ENCODE data around the gene TEX29. TPM values are rescaled to one million over a fixed set of nuclear protein-coding genes. Genes with fewer than 3 reads are reported as not detected.

TEX29 gene
- total RNA-seq, 1 donor from 2014 or later = not detected

DNA sequence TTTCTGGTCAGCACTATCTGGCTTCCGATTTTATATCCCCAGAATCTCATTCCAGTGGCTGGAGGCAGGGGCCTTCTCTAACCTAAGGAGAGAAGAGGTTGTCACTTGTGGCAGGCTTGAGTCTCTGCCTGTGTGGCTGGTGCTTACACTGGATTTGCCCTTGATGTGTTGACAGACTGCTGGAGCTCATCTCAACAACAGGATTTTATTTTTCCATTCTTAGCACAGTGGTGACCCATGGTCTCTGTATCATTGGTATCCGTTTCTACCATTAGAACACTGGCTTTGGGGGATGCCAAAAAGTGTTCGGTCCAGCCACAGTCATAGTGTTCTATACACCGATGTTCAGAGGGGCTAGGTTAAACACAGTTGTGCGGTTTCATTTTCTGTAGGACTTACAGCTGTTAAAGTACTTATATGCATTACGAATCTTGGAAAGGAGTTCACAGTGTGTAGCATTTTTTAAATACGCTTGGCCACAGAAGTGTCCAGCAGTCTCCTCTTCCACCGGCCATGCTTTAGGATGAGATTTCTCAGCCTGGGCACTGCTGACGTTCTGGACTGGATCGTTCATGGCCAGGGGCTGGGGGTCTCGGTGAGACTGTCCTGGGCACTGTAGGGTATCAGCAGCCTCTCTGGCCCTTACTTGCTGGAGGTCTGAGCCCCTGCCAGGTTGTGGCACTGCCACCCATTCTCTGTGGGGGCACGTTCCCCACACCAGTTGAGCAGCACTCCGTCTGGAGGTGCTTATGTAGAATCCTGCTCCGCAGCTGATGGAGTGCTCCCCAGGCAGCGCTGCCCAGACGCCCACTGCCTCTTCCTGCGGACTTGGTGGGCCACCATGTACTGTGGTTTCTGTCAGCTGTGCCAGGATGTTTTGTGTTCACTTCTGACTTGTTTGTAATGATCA, 41.4 kb upstream of the TEX29 start:
- Mint-ChIP-seq H3K9me3 (no peaks in the 10 kb centered on the region), H3K4me1 (no peaks in the 10 kb centered on the region), H3K27ac (peak overlapping the region; percentile 60), H3K27me3 (ENCODE audit: insufficient read depth, low read depth) (no peaks in the 10 kb centered on the region), H3K4me3 (no peak overlapping the region), H3K36me3 (peaks cover 40% of the 10 kb centered on the region)
- Histone ChIP-seq H4K20me1 (ENCODE audit: low read depth) (peaks cover 4% of the 10 kb centered on the region), H3F3A (ENCODE audit: low read depth) (no peaks in the 10 kb centered on the region), H3K36me3 (peaks cover 11% of the 10 kb centered on the region), H3K4me3 (no peak overlapping the region), H2AFZ (replicated peaks) (no peak overlapping the region), H3K4me2 (no peak overlapping the region), H3K9ac (no peak overlapping the region), H3K9me3 (ENCODE audit: low read depth) (no peaks in the 10 kb centered on the region), H3K27ac (no peak overlapping the region), H3K27me3 (no peaks in the 10 kb centered on the region), H3K4me1 (no peaks in the 10 kb centered on the region), H3K79me2 (ENCODE audit: low read depth) (no peaks in the 10 kb centered on the region)
- TF ChIP-seq, protein P1, sequence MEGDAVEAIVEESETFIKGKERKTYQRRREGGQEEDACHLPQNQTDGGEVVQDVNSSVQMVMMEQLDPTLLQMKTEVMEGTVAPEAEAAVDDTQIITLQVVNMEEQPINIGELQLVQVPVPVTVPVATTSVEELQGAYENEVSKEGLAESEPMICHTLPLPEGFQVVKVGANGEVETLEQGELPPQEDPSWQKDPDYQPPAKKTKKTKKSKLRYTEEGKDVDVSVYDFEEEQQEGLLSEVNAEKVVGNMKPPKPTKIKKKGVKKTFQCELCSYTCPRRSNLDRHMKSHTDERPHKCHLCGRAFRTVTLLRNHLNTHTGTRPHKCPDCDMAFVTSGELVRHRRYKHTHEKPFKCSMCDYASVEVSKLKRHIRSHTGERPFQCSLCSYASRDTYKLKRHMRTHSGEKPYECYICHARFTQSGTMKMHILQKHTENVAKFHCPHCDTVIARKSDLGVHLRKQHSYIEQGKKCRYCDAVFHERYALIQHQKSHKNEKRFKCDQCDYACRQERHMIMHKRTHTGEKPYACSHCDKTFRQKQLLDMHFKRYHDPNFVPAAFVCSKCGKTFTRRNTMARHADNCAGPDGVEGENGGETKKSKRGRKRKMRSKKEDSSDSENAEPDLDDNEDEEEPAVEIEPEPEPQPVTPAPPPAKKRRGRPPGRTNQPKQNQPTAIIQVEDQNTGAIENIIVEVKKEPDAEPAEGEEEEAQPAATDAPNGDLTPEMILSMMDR (IDR thresholded peaks at IDR 0.05) = no peak
- TF ChIP-seq EZH2phosphoT487 (IDR thresholded peaks at IDR 0.05) = no peak
- no peak for TF ChIP-seq EZH2 (IDR thresholded peaks at IDR 0.05)
- no peak for DNase-seq (ENCODE audit: low spot score)

GRCh38 chr13:111280226-111280625, 40.2 kb upstream of the TEX29 start:
- H3K27me3 Mint-ChIP-seq (ENCODE audit: insufficient read depth, low read depth) = no peaks in the 10 kb centered on the region
- H3K4me3 Mint-ChIP-seq = no peak overlapping the region
- Histone ChIP-seq H4K20me1 (ENCODE audit: low read depth) (peaks cover 4% of the 10 kb centered on the region), H3K9ac (no peak overlapping the region), H3K27ac (no peak overlapping the region), H3K36me3 (peaks cover 11% of the 10 kb centered on the region), H2AFZ (replicated peaks) (no peak overlapping the region), H3K27me3 (no peaks in the 10 kb centered on the region), H3K4me2 (no peak overlapping the region), H3F3A (ENCODE audit: low read depth) (no peaks in the 10 kb centered on the region), H3K79me2 (ENCODE audit: low read depth) (no peaks in the 10 kb centered on the region), H3K4me1 (no peaks in the 10 kb centered on the region), H3K9me3 (ENCODE audit: low read depth) (no peaks in the 10 kb centered on the region), H3K4me3 (no peak overlapping the region)
- H3K9me3 Mint-ChIP-seq = no peaks in the 10 kb centered on the region
- H3K36me3 Mint-ChIP-seq = peaks cover 38% of the 10 kb centered on the region
- no peak for DNase-seq (ENCODE audit: low spot score)
- H3K27ac Mint-ChIP-seq = no peak overlapping the region
- TF ChIP-seq EZH2phosphoT487 (IDR thresholded peaks at IDR 0.05) = no peak
- TF ChIP-seq, protein P1 (IDR thresholded peaks at IDR 0.05) = no peak
- no peak for TF ChIP-seq EZH2 (IDR thresholded peaks at IDR 0.05)
- H3K4me1 Mint-ChIP-seq = no peaks in the 10 kb centered on the region

DNA sequence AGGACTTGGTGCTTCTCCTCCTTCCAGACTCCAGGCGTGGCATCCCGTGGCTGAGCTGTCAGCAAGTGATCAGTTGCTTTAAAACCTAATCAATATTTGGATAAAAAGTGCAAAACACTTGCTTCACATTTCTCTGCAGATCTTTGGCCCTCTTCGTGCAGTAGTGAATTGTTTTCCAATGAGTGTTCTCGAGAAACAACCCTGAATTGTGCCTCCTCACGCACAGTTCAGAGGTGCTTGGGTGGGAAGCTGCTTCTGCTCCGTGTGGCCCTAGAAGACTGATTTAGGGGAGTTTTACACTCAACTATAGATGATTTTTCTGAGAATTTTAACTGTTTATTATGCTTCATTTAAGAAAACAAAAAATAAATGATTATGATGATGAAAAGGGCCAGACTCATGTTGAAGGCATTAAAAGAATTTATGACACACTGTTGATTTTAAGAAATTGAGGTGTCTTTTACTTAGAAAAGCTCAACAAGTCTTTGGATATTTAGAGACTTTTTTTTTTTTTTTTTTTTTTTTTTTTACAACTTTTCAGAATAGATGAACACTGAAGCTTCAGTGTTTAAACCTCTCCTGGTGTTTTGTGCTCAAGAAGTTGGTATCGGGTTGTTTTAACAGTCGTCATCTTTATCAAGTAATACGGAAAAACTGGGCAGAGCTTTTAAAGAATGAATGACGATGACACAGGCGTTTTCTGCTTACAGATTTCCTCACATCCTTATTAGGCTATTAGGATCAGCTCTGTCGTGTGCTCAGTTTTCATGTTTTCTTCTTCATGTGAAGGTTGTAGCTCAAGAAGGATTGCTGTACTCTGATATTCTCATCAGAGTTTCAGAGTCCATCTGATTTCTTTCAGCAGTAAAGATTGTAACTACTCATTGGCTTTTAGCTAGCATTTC, 39.5 kb upstream of the TEX29 start:
- Histone ChIP-seq H3K27ac (no peak overlapping the region), H3K4me3 (no peak overlapping the region), H3K36me3 (peaks cover 11% of the 10 kb centered on the region), H3K9ac (no peak overlapping the region), H3F3A (ENCODE audit: low read depth) (no peaks in the 10 kb centered on the region), H3K4me1 (no peaks in the 10 kb centered on the region), H3K9me3 (ENCODE audit: low read depth) (no peaks in the 10 kb centered on the region), H4K20me1 (ENCODE audit: low read depth) (peaks cover 4% of the 10 kb centered on the region), H2AFZ (replicated peaks) (no peak overlapping the region), H3K27me3 (no peaks in the 10 kb centered on the region), H3K79me2 (ENCODE audit: low read depth) (no peaks in the 10 kb centered on the region), H3K4me2 (no peak overlapping the region)
- Mint-ChIP-seq H3K27me3 (ENCODE audit: insufficient read depth, low read depth) (no peaks in the 10 kb centered on the region), H3K4me3 (no peak overlapping the region), H3K36me3 (peaks cover 32% of the 10 kb centered on the region), H3K4me1 (no peaks in the 10 kb centered on the region), H3K27ac (peak overlapping the region; percentile 31), H3K9me3 (no peaks in the 10 kb centered on the region)
- DNase-seq (ENCODE audit: low spot score) = no peak
- TF ChIP-seq, protein P1 (IDR thresholded peaks at IDR 0.05) = no peak
- TF ChIP-seq EZH2phosphoT487 (IDR thresholded peaks at IDR 0.05) = no peak
- no peak for TF ChIP-seq EZH2 (IDR thresholded peaks at IDR 0.05)
